WTC11 (cell line): ENCODE data around the gene ANKRD39. TPM values are rescaled to one million over a fixed set of nuclear protein-coding genes. Genes with fewer than 3 reads are reported as not detected.

Experiments
- AFF4 ChIP-seq: sonication (generic); formaldehyde crosslinking; IDR thresholded peaks from 2 replicates; pipeline ENCODE4 v1.8.1; 2023; ENCODE audit warnings: mild to moderate bottlenecking, missing genetic modification reagents, borderline replicate concordance
- ELF4 ChIP-seq: sonication (generic); formaldehyde crosslinking; IDR thresholded peaks from 2 replicates; pipeline ENCODE4 v1.8.1; 2022; ENCODE audit warnings: low read depth, mild to moderate bottlenecking, moderate library complexity, missing genetic modification reagents
- FOXP1 ChIP-seq: sonication (generic); formaldehyde crosslinking; IDR thresholded peaks from 2 replicates; pipeline ENCODE4 v1.8.0; 2022; ENCODE audit warnings: missing genetic modification reagents, mild to moderate bottlenecking, moderate library complexity, borderline replicate concordance
- JAZF1 ChIP-seq: fragments of 250-450 bp; sonication (Bioruptor Pico); IDR thresholded peaks from 2 replicates; pipeline ENCODE4 v1.9.0; 2021; ENCODE audit warnings: moderate library complexity, mild to moderate bottlenecking, inconsistent platforms
- MAX ChIP-seq: sonication (generic); formaldehyde crosslinking; IDR thresholded peaks from 2 replicates; pipeline ENCODE4 v1.8.0; 2022; ENCODE audit warnings: mild to moderate bottlenecking, missing genetic modification reagents
- MLX ChIP-seq: sonication (generic); formaldehyde crosslinking; IDR thresholded peaks from 2 replicates; pipeline ENCODE4 v1.8.1; 2023; ENCODE audit warnings: mild to moderate bottlenecking, missing genetic modification reagents, moderate library complexity
- NR2C2 ChIP-seq: sonication (generic); formaldehyde crosslinking; IDR thresholded peaks from 2 replicates; pipeline ENCODE4 v1.8.0; 2022; ENCODE audit warnings: mild to moderate bottlenecking, missing genetic modification reagents
- PREB ChIP-seq: sonication (generic); formaldehyde crosslinking; IDR thresholded peaks from 2 replicates; pipeline ENCODE4 v1.8.1; 2022; ENCODE audit warnings: mild to moderate bottlenecking, missing genetic modification reagents, moderate library complexity, borderline replicate concordance
- SMAD4 ChIP-seq: sonication (generic); formaldehyde crosslinking; IDR thresholded peaks from 2 replicates; pipeline ENCODE4 v1.8.0; 2022; ENCODE audit warnings: mild to moderate bottlenecking, missing genetic modification reagents
- SOX15 ChIP-seq: fragments of 250-450 bp; sonication (Bioruptor Pico); IDR thresholded peaks from 2 replicates; pipeline ENCODE4 v1.9.0; 2021; ENCODE audit warnings: mild to moderate bottlenecking
- STAT6 ChIP-seq: sonication (generic); formaldehyde crosslinking; conservative IDR thresholded peaks from 2 replicates; pipeline ENCODE4 v1.8.1; 2023; ENCODE audit warnings: mild to moderate bottlenecking, low read depth, missing genetic modification reagents, moderate library complexity
- USF1 ChIP-seq: sonication (generic); formaldehyde crosslinking; IDR thresholded peaks from 2 replicates; pipeline ENCODE4 v1.8.0; 2022; ENCODE audit warnings: mild to moderate bottlenecking, missing genetic modification reagents
- ZBTB21 ChIP-seq: sonication (generic); formaldehyde crosslinking; IDR thresholded peaks from 2 replicates; pipeline ENCODE4 v1.8.1; 2023; ENCODE audit warnings: mild to moderate bottlenecking, missing genetic modification reagents, borderline replicate concordance
- ZNF219 ChIP-seq: sonication (generic); formaldehyde crosslinking; IDR thresholded peaks from 2 replicates; pipeline ENCODE4 v1.8.0; 2023; ENCODE audit warnings: missing genetic modification reagents, mild to moderate bottlenecking, borderline replicate concordance
- ZNF425 ChIP-seq: fragments of 250-450 bp; sonication (Bioruptor Pico); conservative IDR thresholded peaks from 2 replicates; pipeline ENCODE4 v1.9.0; 2021; ENCODE audit warnings: mild to moderate bottlenecking
- ZNF512 ChIP-seq: sonication (generic); formaldehyde crosslinking; IDR thresholded peaks from 2 replicates; pipeline ENCODE4 v1.8.1; 2022; ENCODE audit warnings: missing genetic modification reagents, borderline replicate concordance
- total RNA-seq: library from RNA; stranded (reverse); gene quantifications from 3 replicates; pipeline ENCODE4 v1.2.3, GENCODE V29; 2021

The ANKRD39 gene
- total RNA-seq, 1 experiment from 2014 or later = 17.9 TPM

GRCh38 chr2:96816836-96817702, 40.7 kb downstream of the ANKRD39 start (continued):
- TF ChIP-seq STAT6 (CRISPR knock-in tag) (0 out of 2 replicates have a peak, but pooled peaks have one; percentile 20), USF1 (CRISPR knock-in tag) (no peak; the same call in 1 of the 2 replicates), ZBTB21 (no peak), JAZF1 (CRISPR knock-in tag) (no peak), MLX (CRISPR knock-in tag) (no peak), NR2C2 (CRISPR knock-in tag) (no peak), ELF4 (CRISPR knock-in tag) (no peak), FOXP1 (CRISPR knock-in tag) (peak; percentile 72; the same call in 1 of the 2 replicates), AFF4 (CRISPR knock-in tag) (no peak), MAX (CRISPR knock-in tag) (peak; percentile 45; the same call in 1 of the 2 replicates), ZNF512 (CRISPR knock-in tag) (no peak), ZNF425 (CRISPR knock-in tag) (no peak), SMAD4 (CRISPR knock-in tag) (no peak), SOX15 (no peak), ZNF219 (no peak), PREB (CRISPR knock-in tag) (no peak)
- TF ChIP-seq, all 79 proteins: peak for 7
